HG03354 (cell line): ENCODE data around the gene GPR68.
"Not testable (repeated sequence)": the region's sequence is repeated elsewhere in the genome, so short reads cannot be mapped to it uniquely, and the experiment has no call there.

Experiments used
- ATAC-seq: cut with Tn5 transposase; IDR thresholded peaks from one replicate; pipeline ENCODE4 v1.9.1; 2021; ENCODE audit warnings: mild to moderate bottlenecking; ENCODE audit not compliant: unreplicated experiment, poor library complexity, severe bottlenecking

The GPR68 gene

GRCh38 chr14:91273885-91274273 is 29.4 kb upstream of the GPR68 start:
- no peak for ATAC-seq

- no peak for ATAC-seq
Observed at GRCh38 chr14:91273273-91273884, 28.9 kb upstream of the GPR68 start.

- no peak for ATAC-seq
Observed at GRCh38 chr14:91272341-91273272, 28.1 kb upstream of the GPR68 start.

DNA sequence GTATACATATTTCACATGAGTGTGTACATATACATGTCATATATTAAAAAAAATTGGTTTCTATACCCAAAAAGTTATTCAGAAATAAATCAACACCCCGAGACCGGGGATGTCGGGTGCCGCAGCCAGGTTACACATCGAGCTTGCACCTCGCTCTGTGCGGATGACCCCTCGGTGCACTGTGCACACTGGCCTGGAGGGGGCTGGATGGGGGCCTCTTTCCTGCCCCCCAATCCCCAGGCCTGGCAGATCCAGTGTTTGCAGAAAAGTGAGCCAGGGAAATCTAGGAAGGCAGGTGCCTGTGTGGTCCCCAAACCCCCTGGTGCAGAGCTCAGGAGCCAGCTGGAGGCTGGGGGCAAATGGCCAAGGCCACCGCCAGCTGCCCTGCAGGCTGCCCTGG is 27.1 kb upstream of the GPR68 start:
- no peak for ATAC-seq

DNA sequence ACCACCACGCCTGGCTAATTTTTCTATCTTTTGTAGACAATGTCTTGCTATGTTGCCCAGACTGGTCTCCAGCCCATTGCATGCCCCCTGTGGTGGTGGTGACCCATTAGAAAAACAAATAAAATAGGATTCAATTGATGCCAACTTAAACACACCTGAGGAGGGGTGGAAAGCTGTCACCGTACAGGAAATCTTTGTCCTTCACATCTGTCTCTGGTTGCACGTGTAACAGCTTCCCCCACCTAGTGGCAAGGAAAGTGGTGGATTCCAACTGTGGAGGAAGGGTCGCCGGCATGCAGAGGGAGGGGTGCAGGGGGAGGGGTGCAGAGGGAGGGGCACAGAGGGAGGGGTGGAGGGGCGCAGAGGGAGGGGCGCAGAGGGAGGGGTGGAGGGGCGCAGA is 26.1 kb upstream of the GPR68 start:
- ATAC-seq, result no peak

- ATAC-seq, result no peak
Observed at GRCh38 chr14:91270188-91270587, 25.7 kb upstream of the GPR68 start.

DNA sequence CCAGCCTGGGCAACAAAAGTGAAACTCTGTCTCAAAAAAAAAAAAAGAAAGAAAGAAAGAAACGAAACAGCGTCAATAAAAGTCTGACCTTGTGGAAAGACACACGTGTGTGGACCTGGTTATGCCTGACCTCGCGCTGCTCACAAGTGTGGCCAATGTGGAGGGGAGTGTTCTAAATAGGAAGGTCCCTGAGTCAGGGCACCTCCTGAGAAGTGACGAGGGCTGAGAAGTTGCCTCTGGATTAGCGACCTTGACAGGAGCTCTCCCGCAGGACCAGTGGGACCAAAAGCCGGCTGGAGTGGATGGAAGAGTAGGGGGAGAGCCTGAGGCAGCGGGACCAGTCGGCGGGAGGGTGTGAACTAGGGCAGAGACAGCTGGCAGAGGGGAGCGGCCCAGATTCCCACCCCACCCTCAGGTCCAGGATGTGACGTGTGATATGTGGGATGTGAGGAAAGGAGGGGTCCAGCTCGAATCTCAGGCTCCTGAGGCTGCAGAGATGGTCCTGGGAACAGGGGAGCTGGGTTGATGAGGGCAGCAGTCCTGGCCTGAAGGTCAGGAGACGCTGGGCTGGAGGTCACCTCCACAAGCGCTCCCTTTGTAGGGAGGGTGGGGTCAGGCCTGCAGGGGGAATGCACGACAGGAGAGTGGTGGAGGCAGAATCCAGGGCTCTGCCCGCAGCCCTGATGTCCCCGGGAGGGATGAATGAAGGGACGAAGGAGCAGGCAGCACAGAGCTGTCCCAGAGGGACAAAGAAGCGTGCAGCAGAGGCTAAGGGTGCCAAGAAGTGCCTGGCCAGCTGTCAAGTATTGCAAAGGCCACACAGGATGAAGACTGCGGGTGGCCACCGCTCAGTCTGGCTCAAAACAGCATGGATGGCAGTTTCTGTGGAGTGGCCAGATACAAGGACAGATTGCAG is 24.8 kb upstream of the GPR68 start:
- no peak for ATAC-seq

DNA sequence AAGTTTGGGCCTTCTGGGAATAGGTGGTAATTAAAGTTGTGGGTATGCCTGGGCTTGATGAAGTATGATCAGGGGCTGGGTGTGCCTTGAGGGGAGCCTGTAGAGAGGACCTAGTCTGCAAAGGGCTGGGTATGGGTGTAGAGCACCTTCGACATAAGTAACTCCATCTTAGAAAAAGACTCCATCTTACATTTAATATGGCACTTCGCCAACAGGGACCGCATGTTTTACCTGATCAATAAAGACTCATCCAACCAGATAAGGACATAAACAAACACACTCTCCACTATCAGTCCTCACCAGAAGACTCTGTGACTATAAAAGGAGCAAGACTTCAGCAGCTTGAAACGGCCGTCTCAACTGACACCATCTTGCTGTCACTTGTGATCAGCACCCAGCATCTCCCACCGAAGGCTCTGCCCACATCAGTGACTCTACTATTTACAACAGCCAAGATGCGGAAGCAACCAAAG is 23.5 kb upstream of the GPR68 start:
- no peak for ATAC-seq

GRCh38 chr14:91266276-91266675 is 21.8 kb upstream of the GPR68 start:
- not testable (repeated sequence) for ATAC-seq

DNA sequence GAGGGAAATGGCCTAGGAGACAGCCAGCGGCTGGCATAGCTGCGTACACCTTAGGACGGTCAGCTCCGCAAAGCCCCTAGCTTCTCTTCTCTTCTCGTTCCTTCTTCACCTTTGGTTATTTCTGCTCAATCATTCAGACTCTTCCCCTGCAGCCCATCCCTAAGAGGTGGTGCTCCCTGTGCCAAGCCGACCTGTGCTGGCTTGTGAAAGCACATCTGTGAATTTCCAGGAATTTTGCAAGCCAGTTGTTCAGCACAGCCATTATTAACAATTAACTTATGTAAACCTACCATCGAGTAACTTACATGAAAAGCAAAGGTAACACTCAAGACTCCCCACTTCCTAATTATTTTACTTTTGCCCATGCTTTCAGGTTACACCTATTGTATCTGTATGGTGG is 20.9 kb upstream of the GPR68 start:
- no peak for ATAC-seq

GRCh38 chr14:91264151-91265150 is 19.9 kb upstream of the GPR68 start:
- no peak for ATAC-seq

- no peak for ATAC-seq
Observed at GRCh38 chr14:91263329-91263728, 18.8 kb upstream of the GPR68 start.

- ATAC-seq, result no peak
Observed at GRCh38 chr14:91261986-91262549, 17.6 kb upstream of the GPR68 start.

GRCh38 chr14:91261115-91261514 is 16.6 kb upstream of the GPR68 start:
- no peak for ATAC-seq

DNA sequence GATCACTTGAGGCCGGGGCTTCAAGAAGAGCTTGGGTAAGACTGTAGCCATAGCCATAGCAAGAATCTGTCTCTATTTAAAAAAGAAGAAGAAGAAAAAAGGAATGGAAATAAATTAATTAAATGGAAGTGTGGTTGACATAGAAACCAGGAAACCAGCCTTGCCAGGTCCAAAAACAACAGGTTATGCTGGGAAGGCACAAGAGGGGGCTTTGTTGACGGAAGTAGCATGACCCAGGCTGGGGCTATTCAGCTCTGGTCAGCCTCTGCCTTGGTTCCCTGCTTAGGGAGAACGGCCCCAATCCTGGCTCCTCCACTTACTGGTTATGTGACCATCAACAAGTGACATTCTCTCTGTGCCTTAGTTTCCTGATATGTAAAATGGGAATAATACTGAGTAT is 14.4 kb upstream of the GPR68 start:
- ATAC-seq, result no peak

- ATAC-seq, result no peak
Observed at GRCh38 chr14:91258011-91258618, 13.6 kb upstream of the GPR68 start.

DNA sequence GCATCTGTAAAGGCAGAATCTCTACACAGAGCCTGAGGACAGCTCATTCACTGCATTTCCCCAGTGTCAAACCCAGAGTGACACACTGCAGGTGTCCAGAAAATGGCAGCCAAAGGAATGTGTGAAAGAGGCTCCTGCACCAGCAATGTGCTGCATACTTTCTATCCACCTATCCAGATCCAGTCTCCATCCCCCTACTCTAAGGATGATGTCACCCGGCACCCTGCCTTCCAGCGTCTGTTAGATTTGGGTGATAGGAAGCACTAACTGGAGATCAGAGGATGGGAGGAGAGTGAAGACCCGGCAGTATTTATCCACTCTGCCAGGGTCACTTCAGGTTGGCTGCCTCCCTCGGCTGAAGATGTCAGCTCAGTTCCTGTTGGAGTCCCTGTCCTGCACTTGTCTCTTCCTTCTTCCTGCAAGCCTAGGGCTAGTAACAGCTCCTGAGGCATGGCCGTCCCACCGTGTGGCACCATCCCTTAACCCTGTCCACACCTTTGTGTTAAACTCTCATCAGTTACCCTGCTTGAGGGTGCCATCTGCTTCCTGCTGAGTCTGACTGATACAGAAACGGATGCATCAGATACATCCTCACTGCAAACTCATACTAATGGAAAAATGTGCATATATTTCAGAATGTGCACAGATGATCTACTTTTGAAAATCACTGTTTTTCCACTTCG is 13.0 kb upstream of the GPR68 start:
- no peak for ATAC-seq

DNA sequence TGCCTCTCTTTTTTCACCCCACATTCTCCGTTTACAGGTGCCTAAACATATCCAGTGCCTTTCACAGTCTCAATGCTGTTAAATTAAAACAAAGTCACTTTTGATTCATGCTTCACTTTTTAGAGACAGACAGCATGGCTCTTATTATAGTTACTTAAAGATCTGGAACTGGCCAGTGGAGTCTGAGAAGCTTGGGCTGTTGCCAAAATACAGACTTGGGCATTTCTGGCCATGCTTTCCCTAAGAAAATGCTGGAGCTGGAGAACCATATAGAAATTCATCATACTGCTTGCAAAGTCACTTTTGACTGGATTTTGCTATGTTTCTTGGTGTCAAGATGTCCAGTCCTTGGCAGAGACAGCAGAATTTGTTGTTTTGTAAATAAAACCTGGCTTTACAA is 12.2 kb upstream of the GPR68 start:
- no peak for ATAC-seq
